DND-41 (cell line): ENCODE data around the gene ZNF444.

Experiments
- CTCF ChIP-seq: IDR thresholded peaks from 2 replicates; pipeline ENCODE4 v1.5.1; 2012; ENCODE audit warnings: borderline replicate concordance, low read length, moderate library complexity, mild to moderate bottlenecking; ENCODE audit not compliant: poor library complexity, severe bottlenecking; ENCODE audit errors: extremely low read depth
- EZH2 ChIP-seq: IDR thresholded peaks from 3 replicates; pipeline ENCODE4 v1.6.1; 2012; ENCODE audit warnings: borderline replicate concordance, low read depth, mild to moderate bottlenecking, moderate library complexity, low read length, inconsistent platforms; ENCODE audit not compliant: severe bottlenecking

GRCh38 chr19:56120371-56121179 lies 20.5 kb upstream of the ZNF444 start:
- TF ChIP-seq CTCF: no peak
- no peak for TF ChIP-seq EZH2
